HG03521 (cell line): Measurements from ENCODE around the gene THSD7A.
"Not testable (repeated sequence)": the region's sequence is repeated elsewhere in the genome, so short reads cannot be mapped to it uniquely, and the experiment has no call there.

ENCODE experiments used
- ATAC-seq: cut with Tn5 transposase; IDR thresholded peaks from one replicate; pipeline ENCODE4 v1.9.1; 2021; ENCODE audit warnings: mild to moderate bottlenecking, moderate library complexity; ENCODE audit not compliant: unreplicated experiment

Gene THSD7A

DNA sequence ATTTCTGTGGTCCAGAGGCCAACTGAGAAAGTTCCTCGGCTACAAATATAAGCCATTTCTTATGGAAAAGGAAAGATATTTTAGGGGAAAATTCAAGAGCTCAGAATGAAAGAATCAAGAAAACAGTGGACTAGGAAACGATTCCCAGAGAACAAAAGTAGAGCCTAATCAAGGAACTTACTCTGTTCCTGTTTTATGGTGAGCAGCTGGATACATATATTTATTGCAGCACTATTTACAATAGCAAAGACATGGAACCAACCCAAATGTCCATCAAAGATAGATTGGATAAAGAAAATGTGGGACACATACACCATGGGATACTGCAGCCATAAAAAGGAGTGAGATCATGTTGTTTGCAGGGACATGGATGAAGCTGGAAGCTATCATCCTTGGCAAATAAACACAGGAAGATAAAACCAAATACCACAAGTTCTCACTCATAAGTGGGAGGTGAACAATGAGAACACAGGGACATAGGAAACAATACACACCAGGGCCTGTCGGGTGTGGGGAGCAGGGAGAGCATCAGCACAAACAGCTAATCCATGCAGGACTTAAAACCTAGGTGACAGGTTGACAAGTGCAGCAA is 298.7 kb downstream of the THSD7A start:
- ATAC-seq, result no peak

DNA sequence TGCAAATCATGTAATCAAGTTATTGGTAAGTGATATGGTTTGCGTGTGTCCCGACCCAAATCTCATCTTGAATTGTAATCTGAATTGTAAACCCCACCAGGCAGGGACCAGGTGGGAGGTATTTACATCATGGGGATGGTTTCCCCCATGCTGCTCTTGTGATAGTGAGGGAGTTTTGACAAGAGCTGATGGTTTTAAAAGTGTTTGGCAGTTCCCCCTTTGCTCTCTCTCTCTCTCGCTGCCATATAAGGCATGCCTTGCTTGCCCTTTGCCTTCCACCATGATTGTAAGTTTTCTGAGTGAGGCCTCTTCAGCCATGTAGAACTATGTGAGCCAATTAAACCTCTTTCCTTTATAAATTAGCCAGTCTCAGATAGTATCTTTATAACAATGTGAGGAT is 302.6 kb downstream of the THSD7A start:
- ATAC-seq, result no peak

DNA sequence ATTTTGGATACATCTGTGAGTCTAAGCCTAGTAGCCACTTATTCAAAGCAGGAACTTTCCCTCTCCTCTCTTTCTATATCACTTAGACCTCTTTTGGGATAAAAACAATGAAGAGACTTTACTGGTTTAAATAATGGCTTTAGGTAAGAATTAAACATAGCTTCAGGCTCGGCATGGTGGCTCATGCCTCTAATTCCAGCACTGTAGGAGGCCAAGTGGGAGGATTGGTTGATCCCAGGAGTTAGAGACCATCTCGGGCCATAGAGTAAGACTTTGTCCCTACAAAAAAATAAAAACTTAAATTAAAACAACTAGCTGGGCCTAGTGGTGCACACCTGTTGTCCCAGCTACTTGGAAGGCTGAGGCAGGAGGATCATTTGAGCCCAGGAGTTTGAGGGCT is 304.3 kb downstream of the THSD7A start:
- ATAC-seq, result no peak

DNA sequence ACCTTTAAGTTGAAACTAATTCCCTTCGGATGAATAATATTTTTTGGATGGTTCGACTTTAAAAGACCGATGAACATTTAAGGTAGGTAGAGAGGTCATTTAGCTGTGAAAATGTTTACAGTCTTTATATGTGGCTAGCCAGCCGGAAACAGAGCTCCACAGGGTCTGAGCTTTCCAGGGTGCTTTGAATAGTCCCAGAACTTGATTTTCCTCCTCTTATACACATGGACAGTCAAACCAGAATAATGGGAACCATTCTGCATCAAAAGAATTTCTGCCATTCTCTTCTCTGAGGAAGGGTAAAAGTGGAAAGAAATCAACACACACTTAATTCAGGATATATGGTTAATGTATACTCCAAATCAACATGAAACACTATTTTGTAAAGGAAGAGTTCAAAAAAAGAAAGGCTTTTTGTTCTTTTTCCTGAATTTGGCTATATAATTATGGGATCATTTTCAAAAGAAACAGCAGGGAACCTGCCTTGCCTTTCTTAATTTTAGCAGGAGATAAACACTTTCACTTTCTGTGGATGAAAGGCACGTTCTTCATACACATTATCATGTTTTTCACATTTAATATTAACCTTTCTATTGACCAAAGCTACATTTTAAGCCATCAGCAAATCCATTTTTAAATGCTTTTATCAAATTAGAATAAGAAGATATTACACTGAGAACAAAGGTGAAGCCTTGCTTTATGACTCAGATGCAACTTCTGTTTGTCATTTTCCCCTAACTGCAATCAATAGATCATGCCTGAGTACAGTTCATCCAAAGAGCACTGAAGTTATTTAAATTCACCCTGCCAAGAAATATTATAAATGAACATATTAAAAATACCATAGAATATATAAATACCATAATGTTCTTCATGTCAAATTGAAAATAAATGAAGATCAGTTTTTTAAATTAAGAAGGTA is 307.3 kb downstream of the THSD7A start:
- ATAC-seq, result no peak

DNA sequence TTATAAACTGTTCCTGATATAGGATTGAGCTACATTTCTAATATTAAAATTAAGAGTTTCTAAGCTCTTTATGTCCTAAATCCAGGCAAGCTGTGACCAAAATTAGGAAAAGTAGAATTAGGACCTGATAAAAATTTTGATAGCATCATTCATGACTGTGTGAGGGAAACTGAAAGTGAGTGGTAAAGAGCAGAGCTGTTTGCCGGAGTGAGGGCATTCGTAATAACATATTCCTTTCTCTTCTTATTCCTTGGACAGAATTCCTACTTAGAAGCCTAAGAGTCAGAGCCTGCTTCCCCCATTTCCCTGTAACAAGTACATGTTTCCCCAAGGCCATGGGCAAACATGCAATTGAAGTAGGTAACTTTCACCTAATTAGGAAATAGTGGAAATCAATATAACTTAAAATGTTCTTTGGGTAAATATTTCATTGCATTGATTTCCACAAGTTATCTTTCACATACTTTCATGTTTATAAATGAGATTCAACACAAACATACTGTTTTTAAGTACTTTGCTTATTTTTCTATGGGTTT is 310.0 kb downstream of the THSD7A start:
- not testable (repeated sequence) for ATAC-seq

DNA sequence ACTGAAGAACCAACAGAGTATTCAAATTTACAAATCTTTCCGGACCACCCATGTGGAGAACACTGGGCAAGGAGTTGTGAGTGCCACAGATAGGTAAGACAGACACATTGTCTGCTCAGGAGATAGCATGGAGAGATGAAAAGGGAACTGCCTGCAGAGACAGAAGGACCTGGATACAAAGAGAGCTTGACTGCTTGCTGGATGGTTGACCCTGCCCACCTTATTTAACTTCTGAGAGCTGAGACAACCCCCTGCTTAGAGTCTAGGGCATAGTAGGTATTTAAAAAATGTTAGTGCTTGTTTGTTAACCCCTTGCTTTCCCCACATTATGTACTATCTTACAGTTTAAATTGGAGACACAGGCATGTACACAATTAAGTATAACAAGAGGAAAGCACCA is 314.1 kb downstream of the THSD7A start:
- no peak for ATAC-seq

DNA sequence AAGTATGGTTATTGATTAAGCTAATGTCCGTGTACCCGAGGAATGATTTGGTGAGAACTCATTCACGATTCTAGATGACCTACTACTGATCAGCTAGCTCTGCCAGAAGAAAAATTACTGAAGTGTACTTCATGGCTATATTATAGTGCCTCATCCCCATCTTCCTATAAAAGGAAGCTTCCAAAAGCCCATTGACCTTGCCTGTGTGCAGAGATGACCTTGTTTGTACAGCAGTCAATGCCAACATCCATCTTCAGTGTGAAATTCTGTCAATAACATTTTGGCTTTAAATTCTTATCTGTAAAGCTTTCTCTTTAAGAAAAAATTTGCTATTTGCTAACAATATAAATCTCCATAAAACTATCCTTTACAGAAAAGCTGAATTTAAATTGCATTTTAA is 315.7 kb downstream of the THSD7A start:
- ATAC-seq, result no peak

DNA sequence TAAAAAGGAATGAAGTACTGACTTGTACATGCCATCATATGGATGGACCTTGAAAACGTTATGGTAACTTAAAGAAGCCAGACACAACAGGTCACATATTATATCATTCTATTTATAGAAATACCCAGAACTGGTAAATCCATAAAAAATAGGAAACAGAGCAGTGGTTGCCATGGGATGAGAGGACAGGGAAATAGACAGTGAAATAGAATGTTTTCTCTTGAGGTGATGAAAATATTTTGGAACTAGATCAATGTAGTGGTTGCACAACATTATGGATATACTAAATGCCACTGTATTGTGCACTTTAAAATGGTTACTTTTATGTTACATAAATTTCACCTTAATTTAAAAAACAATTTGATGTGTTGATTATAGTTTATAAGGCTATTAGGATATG is 318.5 kb downstream of the THSD7A start:
- no peak for ATAC-seq

DNA sequence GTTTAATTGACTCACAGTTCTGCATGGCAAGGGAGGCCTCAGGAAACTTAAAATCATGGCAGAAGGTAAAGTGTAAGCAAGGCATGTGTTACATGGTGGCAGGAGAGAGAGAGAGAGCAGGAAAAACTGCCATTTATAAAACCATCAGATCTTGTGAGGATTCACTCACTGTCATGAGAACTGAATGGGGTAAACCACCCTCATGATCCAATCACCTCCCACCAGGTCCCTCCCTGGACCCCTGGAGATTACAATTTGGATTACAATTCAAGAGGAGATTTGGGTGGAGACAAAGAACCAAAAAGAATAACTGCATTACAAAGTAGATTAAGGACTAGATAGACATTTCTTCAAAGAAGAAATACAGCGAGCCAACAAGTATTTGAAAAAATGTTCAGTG is 324.1 kb downstream of the THSD7A start:
- ATAC-seq, result no peak

DNA sequence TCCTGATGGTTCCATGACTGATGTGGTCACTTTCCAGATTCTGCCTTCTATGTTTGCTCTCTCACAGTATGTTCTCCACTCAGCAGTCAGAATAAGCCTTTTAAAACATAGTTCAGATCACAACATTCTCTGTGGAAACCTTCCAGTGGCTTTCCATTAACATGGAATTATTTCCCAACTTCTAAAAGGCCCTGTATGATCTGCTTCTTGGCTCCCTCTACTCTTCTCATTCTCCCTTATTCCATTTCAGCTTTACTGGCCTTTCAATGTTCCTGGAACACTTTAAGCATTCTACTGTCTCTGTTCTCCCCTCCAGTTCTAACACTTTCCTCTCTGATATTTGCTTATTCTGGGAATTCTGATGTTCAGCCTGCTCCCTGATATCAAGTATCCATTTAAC is 325.6 kb downstream of the THSD7A start:
- ATAC-seq, result no peak

DNA sequence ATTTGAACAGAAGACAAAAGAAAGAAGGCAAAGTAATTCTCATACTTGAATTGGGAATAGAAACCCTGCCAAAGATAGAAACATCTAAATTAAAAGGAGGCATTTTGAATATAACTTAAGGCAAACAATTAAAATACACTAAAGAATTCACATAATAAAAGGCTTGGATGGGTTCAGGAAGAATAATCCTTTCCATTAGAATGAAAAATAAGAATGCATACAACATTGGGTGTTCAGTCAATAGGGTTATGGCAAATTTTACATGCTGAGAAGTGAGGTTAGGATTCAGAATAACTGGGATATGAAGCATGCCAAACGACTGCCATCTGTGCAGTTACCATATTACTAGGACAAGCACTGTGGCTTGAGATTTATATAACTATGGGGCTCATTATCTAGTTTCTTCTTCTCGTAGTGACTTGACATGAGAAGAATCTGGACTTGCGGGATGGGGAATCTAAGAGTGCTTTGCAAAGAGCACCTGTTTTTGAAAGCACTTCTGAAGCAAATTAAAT is 326.5 kb downstream of the THSD7A start:
- ATAC-seq, result no peak

DNA sequence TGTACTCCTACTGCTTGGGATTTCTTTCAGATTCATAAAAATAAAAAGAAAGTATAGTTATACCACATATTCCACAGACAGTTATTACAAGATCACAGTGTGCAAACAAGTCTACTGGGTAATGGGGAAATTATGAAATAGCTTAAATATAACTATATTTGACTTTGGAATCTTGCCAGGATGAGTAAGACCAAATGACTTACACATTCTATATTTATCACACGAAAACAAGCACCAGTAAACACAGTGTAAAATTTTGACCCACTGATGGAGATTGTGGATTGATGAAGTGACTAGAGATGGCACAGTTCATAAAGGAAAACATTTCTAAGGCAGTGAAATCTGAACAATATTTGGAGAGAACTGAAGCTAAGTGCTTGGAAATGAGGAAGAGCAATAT is 339.7 kb downstream of the THSD7A start:
- ATAC-seq, result no peak

DNA sequence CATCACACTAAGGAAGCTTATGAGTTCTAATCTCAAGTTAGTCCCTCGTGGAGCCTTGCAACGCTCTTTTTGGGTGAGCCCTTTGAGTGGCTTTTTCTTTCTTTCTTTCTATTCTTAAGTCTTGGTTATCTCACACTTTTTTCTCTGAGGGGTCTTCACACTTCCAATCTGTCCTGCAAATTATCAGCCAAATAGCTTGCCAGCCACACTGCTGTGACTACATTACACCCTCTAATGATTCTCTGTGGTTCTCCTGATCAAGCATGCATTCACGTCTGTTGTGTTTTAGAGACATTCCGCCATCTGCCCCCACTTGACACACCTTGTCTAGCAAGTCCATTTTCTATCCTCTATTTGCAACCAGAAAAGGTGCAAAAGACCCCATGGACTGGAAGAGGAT is 340.2 kb downstream of the THSD7A start:
- ATAC-seq, result no peak

DNA sequence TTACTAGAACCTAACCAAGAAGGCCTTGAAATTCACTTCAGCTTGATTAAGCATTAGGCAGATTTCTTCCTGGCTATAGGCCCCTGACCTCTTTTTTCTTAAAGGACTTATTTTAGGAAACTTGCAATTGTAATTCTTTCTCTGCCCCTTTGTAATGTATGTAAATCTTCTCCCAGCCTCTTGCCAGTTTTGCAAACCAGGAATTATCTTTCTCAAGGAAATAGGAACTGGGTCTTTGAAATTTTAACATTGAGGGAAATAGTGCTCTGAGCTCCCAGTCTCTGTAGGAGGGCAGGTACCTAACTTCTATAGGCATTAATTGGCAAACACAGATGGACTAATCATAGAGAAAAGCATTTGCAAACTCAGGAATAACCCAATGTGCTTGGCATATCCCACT is 342.7 kb downstream of the THSD7A start:
- no peak for ATAC-seq

DNA sequence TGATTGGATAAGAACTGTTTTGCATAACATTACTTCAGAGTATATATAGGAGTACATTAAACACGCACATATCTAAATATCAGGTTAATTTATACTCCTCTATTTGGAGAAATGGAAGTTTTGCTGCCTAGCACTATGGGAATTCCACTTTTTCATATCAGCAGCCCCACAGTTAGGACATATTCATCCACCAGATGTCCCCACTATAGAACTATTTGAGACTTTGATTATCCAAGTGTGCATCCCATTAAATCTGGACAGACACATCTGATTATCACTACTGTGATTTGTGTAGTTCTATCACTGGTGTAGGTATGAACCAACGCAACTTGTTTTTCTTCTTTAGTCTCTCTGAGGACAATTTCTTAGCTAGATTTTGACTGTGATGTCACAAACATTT is 345.7 kb downstream of the THSD7A start:
- no peak for ATAC-seq

DNA sequence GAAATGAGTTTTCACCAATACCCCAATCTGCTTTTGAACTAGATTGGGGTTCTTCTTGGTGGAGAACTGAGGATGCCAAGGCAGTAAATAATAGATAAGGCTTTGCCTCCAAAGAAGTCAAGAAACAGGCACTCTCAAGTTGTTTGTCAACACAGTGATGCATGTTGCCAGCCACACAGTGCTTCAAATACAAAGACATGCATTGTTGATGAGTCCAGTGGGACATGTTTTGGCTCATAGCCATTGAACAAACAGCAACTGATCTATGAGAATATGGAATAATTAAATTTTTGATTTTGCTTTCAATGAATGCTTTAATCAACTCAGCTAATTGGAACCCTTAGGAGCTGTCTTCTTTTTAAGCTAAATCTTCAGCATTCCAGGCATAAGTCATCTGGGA is 346.4 kb downstream of the THSD7A start:
- no peak for ATAC-seq

DNA sequence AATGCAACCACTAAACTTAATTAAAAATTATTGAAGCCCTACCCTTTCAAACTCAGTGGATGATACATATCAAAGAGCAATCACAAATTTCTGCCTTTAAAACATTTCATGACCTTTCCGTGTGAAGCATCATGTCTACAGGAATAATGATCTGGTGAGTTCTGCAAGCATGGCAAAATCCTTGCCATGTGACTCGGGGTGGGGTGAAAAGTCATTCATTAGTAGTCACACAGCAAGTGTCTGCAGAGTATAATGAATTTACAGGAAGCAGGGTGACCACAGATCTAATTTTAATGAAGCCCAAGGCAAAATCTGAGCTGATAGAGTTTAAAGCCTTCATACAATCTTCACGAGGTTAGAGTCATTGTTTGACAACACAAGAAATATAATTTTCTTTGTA is 351.9 kb downstream of the THSD7A start:
- no peak for ATAC-seq

DNA sequence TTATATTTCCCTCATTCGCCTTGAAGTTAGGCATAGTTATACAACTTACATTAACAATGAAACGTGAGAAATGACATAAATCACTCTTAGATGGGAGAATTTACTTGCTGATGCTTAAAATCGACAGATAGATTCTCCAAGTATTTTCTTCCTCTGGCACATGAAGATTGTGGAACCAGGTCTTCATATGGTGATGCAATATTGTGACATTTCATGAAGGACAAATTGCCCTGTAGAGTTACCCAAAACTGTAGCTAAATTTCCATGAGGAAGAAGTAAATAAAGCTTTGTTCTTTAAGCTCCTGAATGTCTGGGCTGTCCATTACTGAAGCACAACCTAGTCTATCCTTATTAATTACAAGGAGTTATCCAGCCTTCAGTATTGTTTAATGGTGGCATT is 353.1 kb downstream of the THSD7A start:
- no peak for ATAC-seq

DNA sequence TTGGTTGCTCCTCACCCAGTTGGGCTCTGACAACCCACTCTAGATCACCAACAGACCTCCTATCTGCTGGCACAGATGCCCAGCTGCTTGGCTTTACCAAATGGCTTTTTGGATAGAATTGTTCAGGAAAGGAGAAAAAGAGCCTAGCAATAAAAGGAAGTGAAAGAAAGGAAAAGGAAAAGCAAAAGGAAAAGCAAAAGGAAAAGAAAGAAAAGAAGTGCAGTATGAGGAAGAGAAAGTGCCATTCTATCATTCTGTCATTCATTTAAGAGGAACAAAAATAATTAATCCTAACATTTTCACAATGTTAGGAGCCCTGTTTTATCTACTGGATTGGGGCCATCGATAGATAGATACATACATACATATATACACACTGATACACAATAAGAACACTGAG is 353.6 kb downstream of the THSD7A start:
- ATAC-seq, result no peak

DNA sequence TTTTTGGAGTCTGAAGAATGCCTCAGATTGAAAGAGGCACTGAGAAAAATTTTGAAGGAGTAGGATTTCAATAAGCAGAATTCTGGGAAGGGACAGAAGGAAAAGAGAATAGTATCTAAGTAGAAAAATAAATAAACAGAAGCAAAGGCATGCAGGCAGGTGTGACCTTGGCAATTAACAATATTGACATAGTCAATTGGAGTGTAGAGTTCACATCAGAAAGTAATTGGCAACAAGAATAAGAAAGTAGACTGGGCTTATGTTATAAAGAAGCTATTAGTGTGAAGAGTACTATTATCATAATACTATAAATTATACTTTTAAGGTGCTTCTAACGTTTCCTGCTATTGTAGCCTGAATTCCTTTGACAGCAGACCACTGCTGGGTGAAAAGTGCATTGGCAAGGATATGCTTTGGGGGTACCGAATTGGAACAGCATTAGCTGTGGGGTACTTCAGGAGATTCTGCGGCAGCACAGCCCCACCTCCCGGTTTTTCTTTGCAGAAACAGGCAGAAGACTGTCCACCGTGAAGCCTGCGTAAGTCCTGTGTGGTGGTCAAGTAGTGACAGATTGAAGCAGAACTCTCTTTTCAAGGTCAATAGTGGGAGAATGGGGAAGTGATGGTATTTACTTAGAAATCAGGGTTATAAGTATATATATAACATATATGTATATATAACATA is 357.0 kb downstream of the THSD7A start:
- no peak for ATAC-seq

DNA sequence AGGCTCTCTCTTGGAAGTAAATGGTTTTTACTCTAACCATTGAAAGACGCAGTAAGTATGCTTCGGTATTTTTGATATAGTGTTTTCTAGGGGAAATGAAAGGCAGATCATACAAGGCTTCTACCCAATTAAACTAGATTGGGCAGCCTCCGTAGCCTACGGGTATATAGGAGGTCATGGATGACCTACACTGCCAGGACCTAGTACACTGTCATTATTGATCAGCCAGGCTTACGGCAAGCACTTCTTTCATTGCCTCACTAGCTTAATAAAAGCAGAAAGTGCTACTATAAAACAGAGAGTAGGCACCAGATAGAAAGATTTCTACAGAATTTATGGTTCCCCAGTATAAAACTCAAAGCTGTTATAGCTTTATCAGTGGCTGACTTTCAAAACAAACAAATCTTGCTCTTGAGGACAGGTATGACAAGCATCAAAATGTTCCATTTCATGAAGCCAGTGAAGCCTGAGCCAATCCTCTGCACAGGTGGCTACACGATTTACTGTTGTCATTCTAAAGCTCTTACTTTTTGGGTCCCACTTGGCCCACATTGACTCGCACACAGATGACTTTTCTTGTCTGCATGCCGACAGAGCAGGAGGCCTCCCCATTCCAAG is 358.1 kb downstream of the THSD7A start:
- no peak for ATAC-seq
